Activated CD4-positive, alpha-beta memory T cell treated with anti-CD3 and anti-CD28 coated beads for 36 hours (primary cell): ENCODE data around the gene LRAT. TPM values are rescaled to one million over a fixed set of nuclear protein-coding genes. Genes with fewer than 3 reads are reported as not detected.
"Not testable (repeated sequence)": the region's sequence is repeated elsewhere in the genome, so short reads cannot be mapped to it uniquely, and the experiment has no call there.

Experiments used
- CTCF ChIA-PET: fragments of 350-600 bp; sonication (Branson Sonifier 250); formaldehyde crosslinking; loops from one replicate; lab custom pipeline; 2021; ENCODE audit warnings: antibody characterized with exemption, inconsistent platforms; lab: Charles Lee
- POLR2A ChIA-PET: fragments of 350-600 bp; sonication (Branson Sonifier 250); formaldehyde crosslinking; loops from one replicate; lab custom pipeline; 2021; ENCODE audit warnings: antibody characterized with exemption; lab: Charles Lee
- DNase-seq: peaks from one replicate; pipeline ENCODE4 v3.0.0-alpha.2; 2020
- H3K27ac Mint-ChIP-seq: one replicate; pipeline ENCODE4 v1.8.0; 2021; ENCODE audit warnings: mixed read lengths
- H3K27me3 Mint-ChIP-seq: one replicate; pipeline ENCODE4 v1.8.0; 2021; ENCODE audit warnings: mixed read lengths
- H3K36me3 Mint-ChIP-seq: one replicate; pipeline ENCODE4 v1.8.0; 2021; ENCODE audit warnings: mixed read lengths
- H3K4me1 Mint-ChIP-seq: one replicate; pipeline ENCODE4 v1.8.0; 2021; ENCODE audit warnings: low read depth, mixed read lengths
- H3K4me3 Mint-ChIP-seq: one replicate; pipeline ENCODE4 v1.8.0; 2021; ENCODE audit warnings: mild to moderate bottlenecking, mixed read lengths
- H3K9me3 Mint-ChIP-seq: one replicate; pipeline ENCODE4 v1.8.0; 2021; ENCODE audit warnings: mixed read lengths
- intact Hi-C: fragments of 100-400 bp; cut with micrococcal nuclease; formaldehyde crosslinking; loops from one replicate; pipeline ENCODE4 v1.15.1; 2023
- total RNA-seq, 2 experiments: library from RNA; stranded (reverse); gene quantifications; one replicate each; pipeline ENCODE4 v1.2.3, GENCODE V29; 2021

LRAT gene
- total RNA-seq, result not detected

GRCh38 chr4:154743683-154744340, at the start of gene LRAT:
TSS of gene LRAT (plus strand) at chr4:154744000. CDS start at chr4:154744327, 327 bp downstream.
- POLR2A ChIA-PET, result no interaction called here
- H3K4me1 Mint-ChIP-seq, result peaks cover 13% of the 10 kb centered on the region
- H3K9me3 Mint-ChIP-seq, result no peaks in the 10 kb centered on the region
- no peaks in the 10 kb centered on the region for H3K36me3 Mint-ChIP-seq
- peak within 1 kb of the TSS; percentile 77 for H3K4me3 Mint-ChIP-seq
- CTCF ChIA-PET, result no interaction called here
- DNase-seq, result peak; percentile 56
- intact Hi-C loops, result loop anchor here (10.0 kb wide), 1 partner anchor 631 kb away; the partner anchor contains the start of gene MAP9
- no peak within 1 kb of the TSS for H3K27ac Mint-ChIP-seq
- peaks cover 56% of the 10 kb centered on the region for H3K27me3 Mint-ChIP-seq

- no peak for DNase-seq
- Mint-ChIP-seq H3K9me3 (no peaks in the 10 kb centered on the region), H3K27ac (no peak overlapping the region), H3K4me1 (no peaks in the 10 kb centered on the region), H3K4me3 (no peak overlapping the region), H3K36me3 (no peaks in the 10 kb centered on the region), H3K27me3 (peaks cover 7% of the 10 kb centered on the region)
- CTCF ChIA-PET, result interaction anchor here (0.6 kb wide), 2 partner anchors 70 to 140 kb away, joined by 3 read pairs; no protein-coding TSS in a partner anchor
- intact Hi-C loops, result no loop called here
- POLR2A ChIA-PET, result no interaction called here
Observed at GRCh38 chr4:154707877-154708276, 35.9 kb upstream of the LRAT start.

GRCh38 chr4:154709550-154709949, 34.2 kb upstream of the LRAT start:
- H3K36me3 Mint-ChIP-seq, result no peaks in the 10 kb centered on the region

GRCh38 chr4:154711522-154711921, 32.3 kb upstream of the LRAT start:
- Mint-ChIP-seq H3K27ac (no peak overlapping the region), H3K9me3 (no peaks in the 10 kb centered on the region), H3K27me3 (peaks cover 7% of the 10 kb centered on the region), H3K4me3 (no peak overlapping the region), H3K36me3 (no peaks in the 10 kb centered on the region), H3K4me1 (no peaks in the 10 kb centered on the region)
- DNase-seq, result no peak
- intact Hi-C loops, result no loop called here
- CTCF ChIA-PET, result no interaction called here
- POLR2A ChIA-PET, result no interaction called here

More at GRCh38 chr4:154709550-154709949, 34.2 kb upstream of the LRAT start:
- ChIA-PET CTCF (no interaction called here), POLR2A (no interaction called here)
- H3K4me1 Mint-ChIP-seq, result no peaks in the 10 kb centered on the region
- intact Hi-C loops, result no loop called here
- H3K27me3 Mint-ChIP-seq, result peaks cover 7% of the 10 kb centered on the region
- H3K9me3 Mint-ChIP-seq, result no peaks in the 10 kb centered on the region
- no peak overlapping the region for H3K4me3 Mint-ChIP-seq
- no peak for DNase-seq
- no peak overlapping the region for H3K27ac Mint-ChIP-seq

GRCh38 chr4:154714339-154715040, 29.3 kb upstream of the LRAT start:
- Mint-ChIP-seq H3K27me3 (peaks cover 3% of the 10 kb centered on the region), H3K27ac (no peak overlapping the region), H3K4me1 (no peaks in the 10 kb centered on the region), H3K9me3 (no peaks in the 10 kb centered on the region), H3K36me3 (no peaks in the 10 kb centered on the region), H3K4me3 (no peak overlapping the region)
- CTCF ChIA-PET, result no interaction called here
- POLR2A ChIA-PET, result no interaction called here
- intact Hi-C loops, result no loop called here
- DNase-seq, result no peak

- ChIA-PET CTCF (no interaction called here), POLR2A (no interaction called here)
- H3K36me3 Mint-ChIP-seq, result no peaks in the 10 kb centered on the region
- no peaks in the 10 kb centered on the region for H3K9me3 Mint-ChIP-seq
- H3K27me3 Mint-ChIP-seq, result no peaks in the 10 kb centered on the region
- no peaks in the 10 kb centered on the region for H3K4me1 Mint-ChIP-seq
- intact Hi-C loops, result no loop called here
- DNase-seq, result no peak
- H3K4me3 Mint-ChIP-seq, result no peak overlapping the region
- no peak overlapping the region for H3K27ac Mint-ChIP-seq
Observed at GRCh38 chr4:154719087-154719486, 24.7 kb upstream of the LRAT start.

- POLR2A ChIA-PET, result no interaction called here
- H3K4me3 Mint-ChIP-seq, result no peak overlapping the region
- no peaks in the 10 kb centered on the region for H3K9me3 Mint-ChIP-seq
- peaks cover 2% of the 10 kb centered on the region for H3K27me3 Mint-ChIP-seq
- H3K4me1 Mint-ChIP-seq, result no peaks in the 10 kb centered on the region
- no peak for DNase-seq
- no peaks in the 10 kb centered on the region for H3K36me3 Mint-ChIP-seq
- CTCF ChIA-PET, result no interaction called here
- intact Hi-C loops, result loop anchor here (5.0 kb wide), 1 partner anchor 168 kb away; the partner anchor contains the start of gene PLRG1
- no peak overlapping the region for H3K27ac Mint-ChIP-seq
Observed at GRCh38 chr4:154720123-154720522, 23.7 kb upstream of the LRAT start.

GRCh38 chr4:154720618-154721267, 23.1 kb upstream of the LRAT start:
- Mint-ChIP-seq H3K27me3 (peaks cover 2% of the 10 kb centered on the region), H3K4me1 (no peaks in the 10 kb centered on the region), H3K9me3 (no peaks in the 10 kb centered on the region), H3K27ac (no peak overlapping the region), H3K4me3 (no peak overlapping the region), H3K36me3 (no peaks in the 10 kb centered on the region)
- ChIA-PET POLR2A (no interaction called here), CTCF (no interaction called here)
- no peak for DNase-seq
- intact Hi-C loops, result loop anchor here (5.0 kb wide), 1 partner anchor 168 kb away; the partner anchor contains the start of gene PLRG1

- intact Hi-C loops, result loop anchor here (5.0 kb wide), 1 partner anchor 170 kb away; the partner anchor contains the start of gene PLRG1
- no peak overlapping the region for H3K27ac Mint-ChIP-seq
Observed at GRCh38 chr4:154722262-154722661, 21.5 kb upstream of the LRAT start.

GRCh38 chr4:154723601-154724000, 20.2 kb upstream of the LRAT start:
- H3K4me1 Mint-ChIP-seq, H3K9me3 Mint-ChIP-seq, CTCF ChIA-PET, H3K4me3 Mint-ChIP-seq, H3K27ac Mint-ChIP-seq, H3K36me3 Mint-ChIP-seq, POLR2A ChIA-PET, H3K27me3 Mint-ChIP-seq, DNase-seq: not testable (repeated sequence)
- intact Hi-C loops, result loop anchor here (5.0 kb wide), 1 partner anchor 171 kb away; the partner anchor contains the start of gene PLRG1

More at GRCh38 chr4:154722262-154722661, 21.5 kb upstream of the LRAT start:
- Mint-ChIP-seq H3K4me1 (no peaks in the 10 kb centered on the region), H3K36me3 (no peaks in the 10 kb centered on the region), H3K27me3 (peaks cover 2% of the 10 kb centered on the region), H3K4me3 (no peak overlapping the region), H3K9me3 (no peaks in the 10 kb centered on the region)
- CTCF ChIA-PET, result interaction anchor here (0.6 kb wide), 1 partner anchor 276 kb away, joined by 3 read pairs; no protein-coding TSS in a partner anchor
- POLR2A ChIA-PET, result no interaction called here
- DNase-seq, result no peak

GRCh38 chr4:154727540-154727939, 16.3 kb upstream of the LRAT start:
- Mint-ChIP-seq H3K4me3 (no peak overlapping the region), H3K27me3 (peaks cover 8% of the 10 kb centered on the region), H3K27ac (no peak overlapping the region), H3K36me3 (no peaks in the 10 kb centered on the region), H3K4me1 (no peaks in the 10 kb centered on the region), H3K9me3 (no peaks in the 10 kb centered on the region)
- intact Hi-C loops, result no loop called here
- no peak for DNase-seq
- POLR2A ChIA-PET, result no interaction called here
- CTCF ChIA-PET, result no interaction called here

- DNase-seq, result no peak
- Mint-ChIP-seq H3K27ac (no peak overlapping the region), H3K4me3 (no peak overlapping the region), H3K27me3 (peaks cover 22% of the 10 kb centered on the region), H3K4me1 (no peaks in the 10 kb centered on the region), H3K9me3 (no peaks in the 10 kb centered on the region), H3K36me3 (no peaks in the 10 kb centered on the region)
- ChIA-PET CTCF (no interaction called here), POLR2A (no interaction called here)
- intact Hi-C loops, result no loop called here
Observed at GRCh38 chr4:154731756-154732155, 12.0 kb upstream of the LRAT start.
